ENCODE results near the gene SP140L.
"Not testable (repeated sequence)": the region's sequence is repeated elsewhere in the genome, so short reads cannot be mapped to it uniquely, and the experiment has no call there.

DNA sequence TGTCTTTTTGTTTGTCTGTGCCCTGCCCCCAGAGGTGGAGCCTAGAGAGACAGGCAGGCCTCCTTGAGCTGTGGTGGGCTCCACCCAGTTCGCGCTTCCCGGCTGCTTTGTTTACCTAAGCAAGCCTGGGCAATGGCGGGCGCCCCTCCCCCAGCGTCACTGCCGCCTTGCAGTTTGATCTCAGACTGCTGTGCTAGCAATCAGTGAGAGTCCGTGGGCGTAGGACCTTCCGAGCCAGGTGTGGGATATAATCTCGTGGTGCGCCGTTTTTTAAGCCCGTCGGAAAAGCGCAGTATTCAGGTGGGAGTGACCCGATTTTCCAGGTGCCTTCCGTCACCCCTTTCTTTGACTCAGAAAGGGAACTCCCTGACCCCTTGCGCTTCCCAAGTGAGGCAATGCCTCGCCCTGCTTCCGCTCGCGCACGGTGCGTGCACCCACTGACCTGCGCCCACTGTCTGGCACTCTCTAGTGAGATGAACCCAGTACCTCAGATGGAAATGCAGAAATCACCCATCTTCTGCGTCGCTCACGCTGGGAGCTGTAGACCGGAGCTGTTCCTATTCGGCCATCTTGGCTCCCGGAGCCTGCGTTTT lies 15.0 kb downstream of the SP140L start:
- TF ChIP-seq, protein P1, sequence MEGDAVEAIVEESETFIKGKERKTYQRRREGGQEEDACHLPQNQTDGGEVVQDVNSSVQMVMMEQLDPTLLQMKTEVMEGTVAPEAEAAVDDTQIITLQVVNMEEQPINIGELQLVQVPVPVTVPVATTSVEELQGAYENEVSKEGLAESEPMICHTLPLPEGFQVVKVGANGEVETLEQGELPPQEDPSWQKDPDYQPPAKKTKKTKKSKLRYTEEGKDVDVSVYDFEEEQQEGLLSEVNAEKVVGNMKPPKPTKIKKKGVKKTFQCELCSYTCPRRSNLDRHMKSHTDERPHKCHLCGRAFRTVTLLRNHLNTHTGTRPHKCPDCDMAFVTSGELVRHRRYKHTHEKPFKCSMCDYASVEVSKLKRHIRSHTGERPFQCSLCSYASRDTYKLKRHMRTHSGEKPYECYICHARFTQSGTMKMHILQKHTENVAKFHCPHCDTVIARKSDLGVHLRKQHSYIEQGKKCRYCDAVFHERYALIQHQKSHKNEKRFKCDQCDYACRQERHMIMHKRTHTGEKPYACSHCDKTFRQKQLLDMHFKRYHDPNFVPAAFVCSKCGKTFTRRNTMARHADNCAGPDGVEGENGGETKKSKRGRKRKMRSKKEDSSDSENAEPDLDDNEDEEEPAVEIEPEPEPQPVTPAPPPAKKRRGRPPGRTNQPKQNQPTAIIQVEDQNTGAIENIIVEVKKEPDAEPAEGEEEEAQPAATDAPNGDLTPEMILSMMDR (IDR thresholded peaks at IDR 0.05) = not testable (repeated sequence)
- TF ChIP-seq, protein P2, sequence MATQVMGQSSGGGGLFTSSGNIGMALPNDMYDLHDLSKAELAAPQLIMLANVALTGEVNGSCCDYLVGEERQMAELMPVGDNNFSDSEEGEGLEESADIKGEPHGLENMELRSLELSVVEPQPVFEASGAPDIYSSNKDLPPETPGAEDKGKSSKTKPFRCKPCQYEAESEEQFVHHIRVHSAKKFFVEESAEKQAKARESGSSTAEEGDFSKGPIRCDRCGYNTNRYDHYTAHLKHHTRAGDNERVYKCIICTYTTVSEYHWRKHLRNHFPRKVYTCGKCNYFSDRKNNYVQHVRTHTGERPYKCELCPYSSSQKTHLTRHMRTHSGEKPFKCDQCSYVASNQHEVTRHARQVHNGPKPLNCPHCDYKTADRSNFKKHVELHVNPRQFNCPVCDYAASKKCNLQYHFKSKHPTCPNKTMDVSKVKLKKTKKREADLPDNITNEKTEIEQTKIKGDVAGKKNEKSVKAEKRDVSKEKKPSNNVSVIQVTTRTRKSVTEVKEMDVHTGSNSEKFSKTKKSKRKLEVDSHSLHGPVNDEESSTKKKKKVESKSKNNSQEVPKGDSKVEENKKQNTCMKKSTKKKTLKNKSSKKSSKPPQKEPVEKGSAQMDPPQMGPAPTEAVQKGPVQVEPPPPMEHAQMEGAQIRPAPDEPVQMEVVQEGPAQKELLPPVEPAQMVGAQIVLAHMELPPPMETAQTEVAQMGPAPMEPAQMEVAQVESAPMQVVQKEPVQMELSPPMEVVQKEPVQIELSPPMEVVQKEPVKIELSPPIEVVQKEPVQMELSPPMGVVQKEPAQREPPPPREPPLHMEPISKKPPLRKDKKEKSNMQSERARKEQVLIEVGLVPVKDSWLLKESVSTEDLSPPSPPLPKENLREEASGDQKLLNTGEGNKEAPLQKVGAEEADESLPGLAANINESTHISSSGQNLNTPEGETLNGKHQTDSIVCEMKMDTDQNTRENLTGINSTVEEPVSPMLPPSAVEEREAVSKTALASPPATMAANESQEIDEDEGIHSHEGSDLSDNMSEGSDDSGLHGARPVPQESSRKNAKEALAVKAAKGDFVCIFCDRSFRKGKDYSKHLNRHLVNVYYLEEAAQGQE (IDR thresholded peaks at IDR 0.05; ENCODE audit: low read depth, low read length) = not testable (repeated sequence)
- TF ChIP-seq, protein P3, sequence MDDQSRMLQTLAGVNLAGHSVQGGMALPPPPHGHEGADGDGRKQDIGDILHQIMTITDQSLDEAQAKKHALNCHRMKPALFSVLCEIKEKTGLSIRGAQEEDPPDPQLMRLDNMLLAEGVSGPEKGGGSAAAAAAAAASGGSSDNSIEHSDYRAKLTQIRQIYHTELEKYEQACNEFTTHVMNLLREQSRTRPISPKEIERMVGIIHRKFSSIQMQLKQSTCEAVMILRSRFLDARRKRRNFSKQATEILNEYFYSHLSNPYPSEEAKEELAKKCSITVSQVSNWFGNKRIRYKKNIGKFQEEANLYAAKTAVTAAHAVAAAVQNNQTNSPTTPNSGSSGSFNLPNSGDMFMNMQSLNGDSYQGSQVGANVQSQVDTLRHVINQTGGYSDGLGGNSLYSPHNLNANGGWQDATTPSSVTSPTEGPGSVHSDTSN (IDR thresholded peaks at IDR 0.05) = not testable (repeated sequence)
- not testable (repeated sequence) for TF ChIP-seq POLR2AphosphoS5 (IDR thresholded peaks at IDR 0.05; ENCODE audit: low read depth, low read length); ELF1 (IDR thresholded peaks at IDR 0.05); YY1 (IDR thresholded peaks at IDR 0.05; ENCODE audit: low read depth); SMC3 (IDR thresholded peaks at IDR 0.05; ENCODE audit: low read depth, low read length); GABPA (IDR thresholded peaks at IDR 0.05; ENCODE audit: low read depth); JUND (IDR thresholded peaks at IDR 0.05)

All from SK-N-SH (cell line).